Prostate gland (tissue), 2 donors: ENCODE data around the gene GNG10.

ENCODE experiments used
- POLR2A ChIP-seq: fragments of 450-650 bp; IDR thresholded peaks from one replicate; pipeline ENCODE4 v1.6.1; 2016; ENCODE audit warnings: antibody characterized with exemption, mild to moderate bottlenecking
- POLR2AphosphoS5 ChIP-seq: sonication (generic); formaldehyde crosslinking; IDR thresholded peaks from one replicate; pipeline ENCODE4 v1.6.1; 2017; ENCODE audit warnings: antibody characterized with exemption
- TF ChIP-seq, protein P1 (sequence below), 4 experiments: fragments of 200-600 bp in 2 of 4; fragments of 450-650 bp in 2 of 4; sonication (generic) in 2 of 4; IDR thresholded peaks; 1 replicate in 3 of 4; 2 replicates in 1 of 4; pipeline ENCODE4 v1.5.1; 2016 to 2019; ENCODE audit warnings: antibody characterized with exemption in 4 of 4, mild to moderate bottlenecking in 2 of 4, moderate library complexity in 2 of 4

DNA sequence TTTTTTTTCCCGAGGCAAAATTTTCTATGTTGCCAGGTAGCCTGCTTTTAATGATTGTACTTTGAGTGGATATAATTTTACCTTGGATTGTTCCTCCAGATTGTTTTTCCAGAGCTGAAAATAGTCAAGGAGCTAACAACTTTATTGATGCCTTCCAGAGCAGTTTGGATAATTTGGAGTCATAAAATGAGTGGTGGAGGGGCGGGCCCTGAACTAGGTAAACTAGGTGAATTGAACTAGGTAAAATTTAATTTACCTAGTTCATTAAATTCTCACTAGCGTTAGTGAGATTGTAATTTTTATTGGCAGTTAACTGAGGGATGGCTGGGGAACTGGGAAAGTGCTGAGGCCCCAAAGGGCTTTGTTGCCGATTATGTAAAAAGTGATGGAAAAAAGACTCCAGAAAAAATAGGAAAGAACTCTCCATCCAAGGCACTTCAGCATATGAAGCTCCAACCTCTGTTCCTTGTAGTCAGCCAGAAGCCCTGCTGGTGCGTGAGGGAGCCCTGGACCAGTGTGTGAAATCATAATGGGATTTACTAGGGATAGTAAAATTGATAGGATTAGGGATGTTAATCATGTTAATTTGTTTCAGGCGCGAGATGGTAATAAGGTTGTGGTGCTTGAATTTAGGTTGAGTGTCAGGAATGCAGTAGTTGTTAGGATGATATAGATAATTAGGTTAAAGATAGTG is 28.6 kb upstream of the GNG10 start:
- TF ChIP-seq, protein P1, sequence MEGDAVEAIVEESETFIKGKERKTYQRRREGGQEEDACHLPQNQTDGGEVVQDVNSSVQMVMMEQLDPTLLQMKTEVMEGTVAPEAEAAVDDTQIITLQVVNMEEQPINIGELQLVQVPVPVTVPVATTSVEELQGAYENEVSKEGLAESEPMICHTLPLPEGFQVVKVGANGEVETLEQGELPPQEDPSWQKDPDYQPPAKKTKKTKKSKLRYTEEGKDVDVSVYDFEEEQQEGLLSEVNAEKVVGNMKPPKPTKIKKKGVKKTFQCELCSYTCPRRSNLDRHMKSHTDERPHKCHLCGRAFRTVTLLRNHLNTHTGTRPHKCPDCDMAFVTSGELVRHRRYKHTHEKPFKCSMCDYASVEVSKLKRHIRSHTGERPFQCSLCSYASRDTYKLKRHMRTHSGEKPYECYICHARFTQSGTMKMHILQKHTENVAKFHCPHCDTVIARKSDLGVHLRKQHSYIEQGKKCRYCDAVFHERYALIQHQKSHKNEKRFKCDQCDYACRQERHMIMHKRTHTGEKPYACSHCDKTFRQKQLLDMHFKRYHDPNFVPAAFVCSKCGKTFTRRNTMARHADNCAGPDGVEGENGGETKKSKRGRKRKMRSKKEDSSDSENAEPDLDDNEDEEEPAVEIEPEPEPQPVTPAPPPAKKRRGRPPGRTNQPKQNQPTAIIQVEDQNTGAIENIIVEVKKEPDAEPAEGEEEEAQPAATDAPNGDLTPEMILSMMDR (IDR thresholded peaks at IDR 0.05): no peak
- TF ChIP-seq POLR2A (no peak), POLR2AphosphoS5 (no peak)
